Keratinocyte (primary cell): ENCODE data around the gene PRIMA1. TPM values are rescaled to one million over a fixed set of nuclear protein-coding genes. Genes with fewer than 3 reads are reported as not detected.
"Not testable (repeated sequence)": the region's sequence is repeated elsewhere in the genome, so short reads cannot be mapped to it uniquely, and the experiment has no call there.

Source experiments
- DNase-seq: peaks from one replicate; pipeline ENCODE4 v3.0.0-alpha.2; 2011; ENCODE audit warnings: low read depth, missing footprints, low spot score
- FAIRE-seq: peaks from 2 replicates; lab custom pipeline; 2011; peaks lifted over from hg19 to GRCh38; lab: Jason Lieb, UNC
- H2AFZ ChIP-seq: 2 replicates; pipeline ENCODE4 v1.6.0; 2012; ENCODE audit warnings: low read length, control low read depth, inconsistent platforms; ENCODE audit not compliant: control insufficient read depth
- H3K27ac ChIP-seq: 2 replicates; pipeline ENCODE4 v1.5.1; 2011; ENCODE audit warnings: low read length; ENCODE audit not compliant: control insufficient read depth, insufficient read depth
- H3K27me3 ChIP-seq: 3 replicates; pipeline ENCODE4 v1.6.0; 2011; ENCODE audit warnings: low read length; ENCODE audit not compliant: control insufficient read depth, insufficient read depth; ENCODE audit errors: extremely low read depth
- H3K36me3 ChIP-seq, 2 experiments: 2 replicates in 1 of 2; 3 replicates in 1 of 2; pipeline ENCODE4 v1.5.1; 2011; ENCODE audit warnings: low read length in 2 of 2, mild to moderate bottlenecking in 1 of 2; ENCODE audit not compliant: control insufficient read depth in 2 of 2, insufficient read depth in 2 of 2; ENCODE audit errors: extremely low read depth in 1 of 2
- H3K4me1 ChIP-seq: 3 replicates; pipeline ENCODE4 v1.5.1; 2011; ENCODE audit warnings: low read length; ENCODE audit not compliant: control insufficient read depth, insufficient read depth; ENCODE audit errors: extremely low read depth
- H3K4me2 ChIP-seq: 3 replicates; pipeline ENCODE4 v1.6.0; 2011; ENCODE audit warnings: low read depth, low read length; ENCODE audit not compliant: control insufficient read depth, insufficient read depth; ENCODE audit errors: extremely low read depth
- H3K4me3 ChIP-seq, 3 experiments: fragments of 200-600 bp in 1 of 3; sonication (generic) in 1 of 3; 2 replicates in 2 of 3; 3 replicates in 1 of 3; pipeline ENCODE4 v1.5.1; 2011 to 2016; ENCODE audit warnings: low read length in 3 of 3, mild to moderate bottlenecking in 3 of 3, control low read depth in 2 of 3, inconsistent platforms in 1 of 3, low read depth in 1 of 3, mixed read lengths in 1 of 3, mixed run types in 1 of 3, moderate library complexity in 1 of 3; ENCODE audit not compliant: control insufficient read depth in 2 of 3, insufficient read depth in 2 of 3; ENCODE audit errors: extremely low read depth in 1 of 3
- H3K79me2 ChIP-seq: 2 replicates; pipeline ENCODE4 v1.6.0; 2012; ENCODE audit warnings: low read length; ENCODE audit not compliant: control insufficient read depth, insufficient read depth
- H3K9ac ChIP-seq: 3 replicates; pipeline ENCODE4 v1.6.0; 2011; ENCODE audit warnings: low read length; ENCODE audit not compliant: control insufficient read depth, insufficient read depth; ENCODE audit errors: extremely low read depth
- H3K9me1 ChIP-seq: 3 replicates; pipeline ENCODE4 v1.6.0; 2011; ENCODE audit warnings: low read length; ENCODE audit not compliant: control insufficient read depth, insufficient read depth; ENCODE audit errors: extremely low read depth
- H3K9me3 ChIP-seq: 2 replicates; pipeline ENCODE4 v1.5.1; 2012; ENCODE audit warnings: low read depth, low read length; ENCODE audit not compliant: control insufficient read depth
- H4K20me1 ChIP-seq: 3 replicates; pipeline ENCODE4 v1.6.0; 2011; ENCODE audit warnings: low read length; ENCODE audit not compliant: control insufficient read depth, insufficient read depth; ENCODE audit errors: extremely low read depth
- EZH2 ChIP-seq: IDR thresholded peaks from one replicate; pipeline ENCODE4 v1.6.1; 2012; ENCODE audit warnings: inconsistent platforms, mild to moderate bottlenecking, low read length, moderate library complexity
- dilution Hi-C: fragments of 300-500 bp; cut with MboI; formaldehyde crosslinking; loops from one replicate; pipeline ENCODE4 v1.7.0; 2020; ENCODE audit warnings: low sequenced_read_pairs; ENCODE audit not compliant: extremely low pct_ligation_motif_present
- polyA plus RNA-seq, 5 experiments: library from polyadenylated mRNA; depleted of rRNA in 3 of 5; stranded (reverse) in 3 of 5; stranded (forward) in 1 of 5; unstranded in 1 of 5; fragments of >200 nt; gene quantifications; 1 replicate in 1 of 5; 2 replicates in 3 of 5; 3 replicates in 1 of 5; pipeline versions ENCODE4 v1.2.1 to v1.2.3, GENCODE V29; 2011 to 2012; ENCODE audit warnings: missing spikeins in 2 of 5, low read depth in 1 of 5, low replicate concordance in 1 of 5
- TF ChIP-seq, protein P1 (sequence below), 3 experiments: IDR thresholded peaks in 1 of 3; conservative IDR thresholded peaks in 1 of 3; optimal IDR thresholded peaks in 1 of 3; 2 replicates in 2 of 3; 3 replicates in 1 of 3; pipeline versions ENCODE3 to v1.5.1; 2011; ENCODE audit warnings: low read length in 3 of 3, mild to moderate bottlenecking in 3 of 3, moderate library complexity in 2 of 3, control low read depth in 1 of 3, inconsistent platforms in 1 of 3; ENCODE audit not compliant: insufficient read depth in 2 of 3; ENCODE audit errors: extremely low read depth in 1 of 3

Gene PRIMA1
- polyA plus RNA-seq, 1 donor (not counting 4 experiments of a cell fraction or from before 2014, with no cell fraction given): not detected

DNA sequence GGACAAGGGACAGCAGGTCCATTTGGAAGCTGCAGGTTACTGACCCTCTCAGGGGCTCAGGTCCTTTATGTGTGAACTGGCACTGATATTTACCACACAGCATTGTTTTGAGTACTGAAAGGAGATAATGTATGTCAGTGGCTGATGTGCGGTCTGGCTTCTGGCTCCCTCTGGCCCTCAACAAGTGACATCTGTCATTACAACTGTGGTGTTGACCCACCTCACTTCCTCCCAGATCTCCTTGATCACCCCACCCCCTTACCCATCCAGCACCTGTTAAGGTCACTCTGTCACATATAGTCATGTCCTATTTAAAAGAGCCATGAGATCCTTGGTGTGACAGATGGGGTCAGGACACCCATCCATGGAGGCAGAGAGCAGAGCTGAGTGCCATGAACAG, 22.7 kb upstream of the PRIMA1 start:
- dilution Hi-C loops: no loop called here

DNA sequence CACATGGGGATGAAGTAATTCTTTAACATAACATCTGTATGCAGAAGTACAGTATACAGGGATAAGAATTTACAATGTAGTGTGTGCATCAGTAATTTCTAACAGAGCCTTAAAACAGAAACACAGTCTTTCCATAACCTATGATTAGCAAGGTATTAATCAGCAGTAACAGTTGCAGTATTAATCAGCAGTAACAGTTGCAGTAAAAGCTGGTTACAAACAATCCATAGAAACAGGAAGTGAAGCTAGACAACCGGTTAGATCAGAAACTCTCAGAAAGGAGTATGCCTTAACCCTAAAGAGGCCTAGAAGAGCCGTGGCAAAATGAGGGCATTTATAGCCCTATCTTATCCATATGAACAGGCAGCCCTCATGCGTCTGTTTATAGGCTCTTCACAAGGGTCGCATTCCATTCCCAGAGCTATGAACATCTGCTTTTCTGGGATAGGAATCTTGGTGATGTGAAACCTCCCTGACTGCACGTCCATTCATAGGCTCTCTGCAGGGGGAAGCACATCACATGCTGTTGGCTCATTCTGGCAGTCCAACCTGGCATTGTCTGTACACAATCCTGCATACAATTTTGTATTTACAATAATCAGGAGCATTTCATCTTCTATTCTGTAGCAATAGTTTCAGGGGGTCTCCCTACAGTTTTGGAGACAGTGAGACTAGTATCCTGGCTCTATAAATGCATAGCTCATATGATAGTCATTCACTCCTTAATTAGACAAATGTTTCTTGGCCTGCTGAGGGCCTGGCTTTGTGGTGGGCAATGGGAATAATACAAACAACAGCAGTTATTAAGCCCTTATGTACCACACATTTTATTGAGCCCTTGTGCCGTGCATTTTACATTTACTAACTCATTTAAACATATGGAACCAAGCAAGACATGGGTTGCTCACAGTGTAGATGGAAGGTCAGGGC, 21.5 kb upstream of the PRIMA1 start:
- H3K27ac ChIP-seq, DNase-seq, H3K9ac ChIP-seq, FAIRE-seq, H3K9me1 ChIP-seq, H2AFZ ChIP-seq, H3K4me3 ChIP-seq, H3K4me2 ChIP-seq, H3K9me3 ChIP-seq, H3K27me3 ChIP-seq, dilution Hi-C loops, H3K36me3 ChIP-seq, H4K20me1 ChIP-seq, H3K79me2 ChIP-seq, H3K4me1 ChIP-seq: not testable (repeated sequence)

More for the DNA sequence above, 22.7 kb upstream of the PRIMA1 start:
- Histone ChIP-seq H2AFZ (no peak overlapping the region), H3K4me3 (no peak overlapping the region), H3K4me2 (no peak overlapping the region), H3K9ac (no peak overlapping the region), H3K36me3 (no peaks in the 10 kb centered on the region), H4K20me1 (no peaks in the 10 kb centered on the region), H3K27ac (no peak overlapping the region), H3K79me2 (no peaks in the 10 kb centered on the region), H3K9me1 (no peaks in the 10 kb centered on the region), H3K9me3 (no peaks in the 10 kb centered on the region), H3K27me3 (no peaks in the 10 kb centered on the region), H3K4me1 (no peaks in the 10 kb centered on the region)
- no peak for DNase-seq
- FAIRE-seq: no peak
- no peak for TF ChIP-seq EZH2
- TF ChIP-seq, protein P1, sequence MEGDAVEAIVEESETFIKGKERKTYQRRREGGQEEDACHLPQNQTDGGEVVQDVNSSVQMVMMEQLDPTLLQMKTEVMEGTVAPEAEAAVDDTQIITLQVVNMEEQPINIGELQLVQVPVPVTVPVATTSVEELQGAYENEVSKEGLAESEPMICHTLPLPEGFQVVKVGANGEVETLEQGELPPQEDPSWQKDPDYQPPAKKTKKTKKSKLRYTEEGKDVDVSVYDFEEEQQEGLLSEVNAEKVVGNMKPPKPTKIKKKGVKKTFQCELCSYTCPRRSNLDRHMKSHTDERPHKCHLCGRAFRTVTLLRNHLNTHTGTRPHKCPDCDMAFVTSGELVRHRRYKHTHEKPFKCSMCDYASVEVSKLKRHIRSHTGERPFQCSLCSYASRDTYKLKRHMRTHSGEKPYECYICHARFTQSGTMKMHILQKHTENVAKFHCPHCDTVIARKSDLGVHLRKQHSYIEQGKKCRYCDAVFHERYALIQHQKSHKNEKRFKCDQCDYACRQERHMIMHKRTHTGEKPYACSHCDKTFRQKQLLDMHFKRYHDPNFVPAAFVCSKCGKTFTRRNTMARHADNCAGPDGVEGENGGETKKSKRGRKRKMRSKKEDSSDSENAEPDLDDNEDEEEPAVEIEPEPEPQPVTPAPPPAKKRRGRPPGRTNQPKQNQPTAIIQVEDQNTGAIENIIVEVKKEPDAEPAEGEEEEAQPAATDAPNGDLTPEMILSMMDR (optimal IDR thresholded peaks at IDR 0.05 in 1 of 3, IDR thresholded peaks at IDR 0.05 in 1 of 3, conservative IDR thresholded peaks at IDR 0.05 in 1 of 3; ENCODE audit: extremely low read depth in 1 of 3, insufficient read depth in 2 of 3, low read length in 3 of 3): no peak
